Measurements from ENCODE around the gene PIGZ.

PIGZ gene

GRCh38 chr3:196968233-196969133, at the start of gene PIGZ:
Gene PIGZ, minus strand, starts transcription at chr3:196968833. Its CDS starts 16,802 bp downstream, at chr3:196952031.
- Histone ChIP-seq H3K9me3 (ENCODE audit: control insufficient read depth, low read length) (no peaks in the 10 kb centered on the region), H3K4me1 (ENCODE audit: control insufficient read depth, insufficient read depth, low read length) (peaks cover 8% of the 10 kb centered on the region), H3K27me3 (ENCODE audit: control insufficient read depth, insufficient read depth, low read length) (no peaks in the 10 kb centered on the region), H3K4me3 (ENCODE audit: low read length) (peak within 1 kb of the TSS; percentile 50), H3K36me3 (ENCODE audit: control insufficient read depth, insufficient read depth, low read length) (no peaks in the 10 kb centered on the region), H3K9ac (ENCODE audit: low read length) (peak within 1 kb of the TSS; percentile 62)

- Histone ChIP-seq H3K4me3 (ENCODE audit: low read length) (no peak overlapping the region), H3K9me3 (ENCODE audit: control insufficient read depth, low read length) (no peaks in the 10 kb centered on the region), H3K4me1 (ENCODE audit: control insufficient read depth, insufficient read depth, low read length) (no peaks in the 10 kb centered on the region), H3K9ac (ENCODE audit: low read length) (no peak overlapping the region), H3K36me3 (ENCODE audit: control insufficient read depth, insufficient read depth, low read length) (no peaks in the 10 kb centered on the region), H3K27me3 (ENCODE audit: control insufficient read depth, insufficient read depth, low read length) (peaks cover 7% of the 10 kb centered on the region)
These were observed 48.4 kb upstream of the PIGZ start for GRCh38 chr3:197017003-197017402.

- no peaks in the 10 kb centered on the region for H3K9me3 ChIP-seq (ENCODE audit: control insufficient read depth, low read length)
- no peaks in the 10 kb centered on the region for H3K36me3 ChIP-seq (ENCODE audit: control insufficient read depth, insufficient read depth, low read length)
- no peak overlapping the region for H3K9ac ChIP-seq (ENCODE audit: low read length)
- H3K4me1 ChIP-seq (ENCODE audit: control insufficient read depth, insufficient read depth, low read length): no peaks in the 10 kb centered on the region
- no peak overlapping the region for H3K4me3 ChIP-seq (ENCODE audit: low read length)
- no peaks in the 10 kb centered on the region for H3K27me3 ChIP-seq (ENCODE audit: control insufficient read depth, insufficient read depth, low read length)
These were observed 47.4 kb upstream of the PIGZ start for GRCh38 chr3:197015790-197016736.

- Histone ChIP-seq H3K36me3 (ENCODE audit: control insufficient read depth, insufficient read depth, low read length) (no peaks in the 10 kb centered on the region), H3K4me1 (ENCODE audit: control insufficient read depth, insufficient read depth, low read length) (no peaks in the 10 kb centered on the region), H3K9ac (ENCODE audit: low read length) (no peak overlapping the region), H3K4me3 (ENCODE audit: low read length) (no peak overlapping the region), H3K9me3 (ENCODE audit: control insufficient read depth, low read length) (no peaks in the 10 kb centered on the region), H3K27me3 (ENCODE audit: control insufficient read depth, insufficient read depth, low read length) (peaks cover 3% of the 10 kb centered on the region)
These were observed 46.4 kb upstream of the PIGZ start for GRCh38 chr3:197014942-197015575.

- Histone ChIP-seq H3K9ac (ENCODE audit: low read length) (no peak overlapping the region), H3K4me3 (ENCODE audit: low read length) (no peak overlapping the region), H3K9me3 (ENCODE audit: control insufficient read depth, low read length) (no peaks in the 10 kb centered on the region), H3K36me3 (ENCODE audit: control insufficient read depth, insufficient read depth, low read length) (no peaks in the 10 kb centered on the region), H3K27me3 (ENCODE audit: control insufficient read depth, insufficient read depth, low read length) (peaks cover 3% of the 10 kb centered on the region), H3K4me1 (ENCODE audit: control insufficient read depth, insufficient read depth, low read length) (no peaks in the 10 kb centered on the region)
These were observed 45.4 kb upstream of the PIGZ start for GRCh38 chr3:197014024-197014423.

- H3K9me3 ChIP-seq (ENCODE audit: control insufficient read depth, low read length): no peaks in the 10 kb centered on the region
- peaks cover 3% of the 10 kb centered on the region for H3K27me3 ChIP-seq (ENCODE audit: control insufficient read depth, insufficient read depth, low read length)
- H3K36me3 ChIP-seq (ENCODE audit: control insufficient read depth, insufficient read depth, low read length): no peaks in the 10 kb centered on the region
- peaks cover 2% of the 10 kb centered on the region for H3K4me1 ChIP-seq (ENCODE audit: control insufficient read depth, insufficient read depth, low read length)
- no peak overlapping the region for H3K9ac ChIP-seq (ENCODE audit: low read length)
- no peak overlapping the region for H3K4me3 ChIP-seq (ENCODE audit: low read length)
These were observed 43.9 kb upstream of the PIGZ start for GRCh38 chr3:197012540-197012883.

- Histone ChIP-seq H3K27me3 (ENCODE audit: control insufficient read depth, insufficient read depth, low read length) (peaks cover 3% of the 10 kb centered on the region), H3K9me3 (ENCODE audit: control insufficient read depth, low read length) (no peaks in the 10 kb centered on the region), H3K36me3 (ENCODE audit: control insufficient read depth, insufficient read depth, low read length) (no peaks in the 10 kb centered on the region), H3K4me3 (ENCODE audit: low read length) (no peak overlapping the region), H3K4me1 (ENCODE audit: control insufficient read depth, insufficient read depth, low read length) (peaks cover 7% of the 10 kb centered on the region), H3K9ac (ENCODE audit: low read length) (no peak overlapping the region)
These were observed 43.3 kb upstream of the PIGZ start for GRCh38 chr3:197011780-197012539.

- Histone ChIP-seq H3K27me3 (ENCODE audit: control insufficient read depth, insufficient read depth, low read length) (peaks cover 3% of the 10 kb centered on the region), H3K4me1 (ENCODE audit: control insufficient read depth, insufficient read depth, low read length) (peaks cover 9% of the 10 kb centered on the region), H3K4me3 (ENCODE audit: low read length) (no peak overlapping the region), H3K9me3 (ENCODE audit: control insufficient read depth, low read length) (no peaks in the 10 kb centered on the region), H3K9ac (ENCODE audit: low read length) (no peak overlapping the region), H3K36me3 (ENCODE audit: control insufficient read depth, insufficient read depth, low read length) (no peaks in the 10 kb centered on the region)
These were observed 42.1 kb upstream of the PIGZ start for GRCh38 chr3:197010556-197011351.

GRCh38 chr3:197009532-197010019, 40.9 kb upstream of the PIGZ start:
- Histone ChIP-seq H3K36me3 (ENCODE audit: control insufficient read depth, insufficient read depth, low read length) (no peaks in the 10 kb centered on the region), H3K4me1 (ENCODE audit: control insufficient read depth, insufficient read depth, low read length) (peaks cover 9% of the 10 kb centered on the region), H3K27me3 (ENCODE audit: control insufficient read depth, insufficient read depth, low read length) (peaks cover 3% of the 10 kb centered on the region), H3K4me3 (ENCODE audit: low read length) (no peak overlapping the region), H3K9me3 (ENCODE audit: control insufficient read depth, low read length) (no peaks in the 10 kb centered on the region), H3K9ac (ENCODE audit: low read length) (no peak overlapping the region)

- Histone ChIP-seq H3K9ac (ENCODE audit: low read length) (no peak overlapping the region), H3K4me1 (ENCODE audit: control insufficient read depth, insufficient read depth, low read length) (peaks cover 16% of the 10 kb centered on the region), H3K27me3 (ENCODE audit: control insufficient read depth, insufficient read depth, low read length) (peaks cover 6% of the 10 kb centered on the region), H3K36me3 (ENCODE audit: control insufficient read depth, insufficient read depth, low read length) (no peaks in the 10 kb centered on the region), H3K4me3 (ENCODE audit: low read length) (no peak overlapping the region), H3K9me3 (ENCODE audit: control insufficient read depth, low read length) (no peaks in the 10 kb centered on the region)
These were observed 40.0 kb upstream of the PIGZ start for GRCh38 chr3:197008436-197009209.
